ENCODE results near the gene SOS2. TPM values are rescaled to one million over a fixed set of nuclear protein-coding genes. Genes with fewer than 3 reads are reported as not detected.

The SOS2 gene
- total RNA-seq, 2 experiments from 2014 or later, result 16.5 to 25.2 TPM

GRCh38 chr14:50222055-50222613 is 9.2 kb downstream of the SOS2 start:
- CTCF ChIA-PET (ENCODE audit: unreplicated experiment), result no interaction called here
- Histone ChIP-seq H2AFZ (ENCODE audit: low read length) (no peak overlapping the region), H3K4me2 (ENCODE audit: low read length) (no peak overlapping the region), H3K9me2 (ENCODE audit: insufficient read depth, low read length) (no peaks in the 10 kb centered on the region), H3K27ac (ENCODE audit: low read depth, low read length, poor library complexity, severe bottlenecking) (no peak overlapping the region), H3K36me3 (ENCODE audit: insufficient read depth, low read length) (no peaks in the 10 kb centered on the region), H3K79me2 (ENCODE audit: insufficient read depth, low read depth, low read length) (peaks cover 30% of the 10 kb centered on the region; the same call in 1 of the 2 replicates), H4K20me1 (ENCODE audit: insufficient read depth, low read length) (no peaks in the 10 kb centered on the region), H3K4me3 (ENCODE audit: low read depth, low read length, poor library complexity, severe bottlenecking) (no peak overlapping the region), H3K4me1 (ENCODE audit: insufficient read depth, low read length, poor library complexity, severe bottlenecking) (no peaks in the 10 kb centered on the region), H3K9me3 (ENCODE audit: low read length) (no peaks in the 10 kb centered on the region)
- no TSS peak for BruUV-seq (replicated peaks)
- TF ChIP-seq CTCF (conservative IDR thresholded peaks at IDR 0.05; ENCODE audit: low read length) (no peak), EZH2phosphoT487 (IDR thresholded peaks at IDR 0.05; ENCODE audit: borderline replicate concordance, low read depth, low read length) (no peak)
- POLR2A ChIA-PET, result interaction anchor here (0.6 kb wide), 1 partner anchor 605 kb away, joined by 3 read pairs; no protein-coding TSS in a partner anchor
- intact Hi-C loops (cut with micrococcal nuclease; ENCODE audit: unreplicated experiment), result no loop called here
- no peak for DNase-seq (ENCODE audit: low spot score)

GRCh38 chr14:50218501-50218900 is 12.9 kb downstream of the SOS2 start:
- H3K36me3 ChIP-seq (ENCODE audit: insufficient read depth, low read length), result no peaks in the 10 kb centered on the region
- intact Hi-C loops (cut with micrococcal nuclease; ENCODE audit: unreplicated experiment), result no loop called here
- no peaks in the 10 kb centered on the region for H3K4me1 ChIP-seq (ENCODE audit: insufficient read depth, low read length, poor library complexity, severe bottlenecking)
- ChIA-PET CTCF (ENCODE audit: unreplicated experiment) (no interaction called here), POLR2A (interaction anchor here (0.6 to 0.7 kb wide), 2 partner anchors 8 to 85 kb away, joined by 3 to 7 read pairs; no protein-coding TSS in a partner anchor)
- no peaks in the 10 kb centered on the region for H4K20me1 ChIP-seq (ENCODE audit: insufficient read depth, low read length)
- BruUV-seq (replicated peaks), result no TSS peak
- H3K9me3 ChIP-seq (ENCODE audit: low read length), result no peaks in the 10 kb centered on the region
- H3K9me2 ChIP-seq (ENCODE audit: insufficient read depth, low read length), result no peaks in the 10 kb centered on the region
- no peak overlapping the region for H3K4me2 ChIP-seq (ENCODE audit: low read length)
- H2AFZ ChIP-seq (ENCODE audit: low read length), result no peak overlapping the region
- peaks cover 23% of the 10 kb centered on the region for H3K79me2 ChIP-seq (ENCODE audit: insufficient read depth, low read depth, low read length)
- H3K27ac ChIP-seq (ENCODE audit: low read depth, low read length, poor library complexity, severe bottlenecking), result no peak overlapping the region
- H3K4me3 ChIP-seq (ENCODE audit: low read depth, low read length, poor library complexity, severe bottlenecking), result no peak overlapping the region
- TF ChIP-seq CTCF (conservative IDR thresholded peaks at IDR 0.05; ENCODE audit: low read length) (no peak), EZH2phosphoT487 (IDR thresholded peaks at IDR 0.05; ENCODE audit: borderline replicate concordance, low read depth, low read length) (no peak)
- DNase-seq (ENCODE audit: low spot score), result no peak

GRCh38 chr14:50215416-50215815 is 16.0 kb downstream of the SOS2 start:
- no peaks in the 10 kb centered on the region for H4K20me1 ChIP-seq (ENCODE audit: insufficient read depth, low read length)
- CTCF ChIA-PET (ENCODE audit: unreplicated experiment), result no interaction called here
- TF ChIP-seq EZH2phosphoT487 (IDR thresholded peaks at IDR 0.05; ENCODE audit: borderline replicate concordance, low read depth, low read length) (no peak), CTCF (conservative IDR thresholded peaks at IDR 0.05; ENCODE audit: low read length) (no peak)

More at GRCh38 chr14:50215416-50215815, 16.0 kb downstream of the SOS2 start:
- Histone ChIP-seq H2AFZ (ENCODE audit: low read length) (no peak overlapping the region), H3K4me2 (ENCODE audit: low read length) (no peak overlapping the region), H3K4me1 (ENCODE audit: insufficient read depth, low read length, poor library complexity, severe bottlenecking) (no peaks in the 10 kb centered on the region), H3K79me2 (ENCODE audit: insufficient read depth, low read depth, low read length) (peaks cover 19% of the 10 kb centered on the region), H3K9me2 (ENCODE audit: insufficient read depth, low read length) (no peaks in the 10 kb centered on the region), H3K4me3 (ENCODE audit: low read depth, low read length, poor library complexity, severe bottlenecking) (no peak overlapping the region), H3K27ac (ENCODE audit: low read depth, low read length, poor library complexity, severe bottlenecking) (no peak overlapping the region), H3K36me3 (ENCODE audit: insufficient read depth, low read length) (no peaks in the 10 kb centered on the region), H3K9me3 (ENCODE audit: low read length) (no peaks in the 10 kb centered on the region)
- intact Hi-C loops (cut with micrococcal nuclease; ENCODE audit: unreplicated experiment), result no loop called here
- no peak for DNase-seq (ENCODE audit: low spot score)
- POLR2A ChIA-PET, result no interaction called here
- BruUV-seq (replicated peaks), result no TSS peak

Data from OCI-LY7 (cell line).